ENCODE data around the gene CD8A. TPM values are rescaled to one million over a fixed set of nuclear protein-coding genes. Genes with fewer than 3 reads are reported as not detected.

The CD8A gene
- total RNA-seq, 1 donor from 2014 or later = 0.14 TPM

DNA sequence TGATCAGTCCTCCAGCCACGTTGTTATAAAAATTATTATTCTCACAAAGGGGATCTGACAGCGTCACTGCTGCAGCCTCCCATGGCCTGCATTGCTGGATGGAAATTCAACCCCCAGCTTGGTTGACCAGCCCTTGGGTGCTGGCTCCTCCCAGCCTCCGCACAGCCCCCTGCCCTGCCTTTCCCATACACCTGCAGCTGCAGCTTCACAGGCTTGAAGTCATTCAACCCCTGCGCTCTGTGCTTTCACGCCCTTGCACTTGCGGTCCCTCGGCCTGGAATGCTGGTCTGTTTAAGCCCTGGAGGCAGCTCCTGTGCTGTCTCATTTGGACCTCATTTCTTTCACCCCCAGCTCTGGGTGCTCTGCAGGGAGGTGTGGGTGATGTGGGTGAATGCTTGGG is 860 bp upstream of the CD8A start:
- no peaks in the 10 kb centered on the region for H3K36me3 ChIP-seq (ENCODE audit: insufficient read depth, low read length)
- Mint-ChIP-seq H3K27me3 (ENCODE audit: low read depth, unreplicated experiment) (peaks cover 68% of the 10 kb centered on the region), H3K4me1 (ENCODE audit: low read depth, unreplicated experiment) (peaks cover 5% of the 10 kb centered on the region), H3K27ac (ENCODE audit: unreplicated experiment) (no peak overlapping the region), H3K4me3 (ENCODE audit: unreplicated experiment) (no peak overlapping the region), H3K36me3 (ENCODE audit: low read depth, unreplicated experiment) (peaks cover 5% of the 10 kb centered on the region), H3K9me3 (ENCODE audit: unreplicated experiment) (peaks cover 16% of the 10 kb centered on the region)
- H3K4me3 ChIP-seq (ENCODE audit: insufficient read depth, low read depth, low read length) = no peak overlapping the region
- TF ChIP-seq, protein P1, sequence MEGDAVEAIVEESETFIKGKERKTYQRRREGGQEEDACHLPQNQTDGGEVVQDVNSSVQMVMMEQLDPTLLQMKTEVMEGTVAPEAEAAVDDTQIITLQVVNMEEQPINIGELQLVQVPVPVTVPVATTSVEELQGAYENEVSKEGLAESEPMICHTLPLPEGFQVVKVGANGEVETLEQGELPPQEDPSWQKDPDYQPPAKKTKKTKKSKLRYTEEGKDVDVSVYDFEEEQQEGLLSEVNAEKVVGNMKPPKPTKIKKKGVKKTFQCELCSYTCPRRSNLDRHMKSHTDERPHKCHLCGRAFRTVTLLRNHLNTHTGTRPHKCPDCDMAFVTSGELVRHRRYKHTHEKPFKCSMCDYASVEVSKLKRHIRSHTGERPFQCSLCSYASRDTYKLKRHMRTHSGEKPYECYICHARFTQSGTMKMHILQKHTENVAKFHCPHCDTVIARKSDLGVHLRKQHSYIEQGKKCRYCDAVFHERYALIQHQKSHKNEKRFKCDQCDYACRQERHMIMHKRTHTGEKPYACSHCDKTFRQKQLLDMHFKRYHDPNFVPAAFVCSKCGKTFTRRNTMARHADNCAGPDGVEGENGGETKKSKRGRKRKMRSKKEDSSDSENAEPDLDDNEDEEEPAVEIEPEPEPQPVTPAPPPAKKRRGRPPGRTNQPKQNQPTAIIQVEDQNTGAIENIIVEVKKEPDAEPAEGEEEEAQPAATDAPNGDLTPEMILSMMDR (IDR thresholded peaks at IDR 0.05; ENCODE audit: insufficient read depth, low read depth, low read length) = no peak
- no peak for TF ChIP-seq EZH2 (IDR thresholded peaks at IDR 0.05; ENCODE audit: insufficient read depth, low read length)
- H3K9ac ChIP-seq (ENCODE audit: low read length) = no peak overlapping the region
- H3K27me3 ChIP-seq (ENCODE audit: insufficient read depth, low read length) = peaks cover 62% of the 10 kb centered on the region
- no peaks in the 10 kb centered on the region for H3K79me2 ChIP-seq (ENCODE audit: insufficient read depth, low read length)
- H3K4me1 ChIP-seq (ENCODE audit: insufficient read depth, low read length) = no peaks in the 10 kb centered on the region
- H2AFZ ChIP-seq (ENCODE audit: low read depth, low read length) = no peak overlapping the region
- no peaks in the 10 kb centered on the region for H4K20me1 ChIP-seq (ENCODE audit: insufficient read depth, low read length)
- DNase-seq (ENCODE audit: low read depth) (no peak), FAIRE-seq (no peak)
- H3K27ac ChIP-seq (ENCODE audit: low read depth, low read length) = no peak overlapping the region
- H3K9me3 ChIP-seq (ENCODE audit: insufficient read depth, low read depth, low read length) = peaks cover 10% of the 10 kb centered on the region
- peak overlapping the region; percentile 58 for H3K4me2 ChIP-seq (ENCODE audit: low read length)

DNA sequence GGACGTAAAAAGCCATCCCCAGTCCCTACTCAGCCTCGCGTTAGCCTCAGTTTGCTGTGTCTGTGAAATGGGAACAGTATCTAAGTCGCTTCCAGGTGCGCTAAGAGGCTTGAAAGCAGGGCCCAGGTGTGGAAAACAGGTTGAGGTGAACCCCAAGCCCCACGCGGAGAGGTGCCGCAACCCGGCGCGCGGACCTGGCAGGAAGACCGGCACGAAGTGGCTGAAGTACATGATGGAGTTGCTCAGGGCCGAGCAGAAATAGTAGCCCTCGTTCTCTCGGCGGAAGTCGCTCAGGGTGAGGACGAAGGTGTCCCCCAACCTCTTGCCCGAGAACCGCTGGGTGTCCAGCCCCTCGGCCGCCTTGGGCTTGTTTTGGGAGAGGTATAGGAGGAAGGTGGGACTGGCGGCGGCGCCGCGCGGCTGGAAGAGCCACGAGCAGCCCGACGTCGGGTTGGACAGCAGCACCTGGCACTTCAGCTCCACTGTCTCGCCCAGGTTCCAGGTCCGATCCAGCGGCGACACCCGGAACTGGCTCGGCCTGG is 508 bp downstream of the CD8A start:
- Mint-ChIP-seq H3K36me3 (ENCODE audit: low read depth, unreplicated experiment) (peaks cover 5% of the 10 kb centered on the region), H3K4me1 (ENCODE audit: low read depth, unreplicated experiment) (peaks cover 5% of the 10 kb centered on the region), H3K27ac (ENCODE audit: unreplicated experiment) (no peak overlapping the region), H3K9me3 (ENCODE audit: unreplicated experiment) (peaks cover 8% of the 10 kb centered on the region), H3K27me3 (ENCODE audit: low read depth, unreplicated experiment) (peaks cover 75% of the 10 kb centered on the region), H3K4me3 (ENCODE audit: unreplicated experiment) (no peak overlapping the region)
- H3K79me2 ChIP-seq (ENCODE audit: insufficient read depth, low read length) = no peaks in the 10 kb centered on the region
- H3K36me3 ChIP-seq (ENCODE audit: insufficient read depth, low read length) = no peaks in the 10 kb centered on the region
- no peaks in the 10 kb centered on the region for H4K20me1 ChIP-seq (ENCODE audit: insufficient read depth, low read length)
- no peak overlapping the region for H3K4me2 ChIP-seq (ENCODE audit: low read length)
- no peak overlapping the region for H2AFZ ChIP-seq (ENCODE audit: low read depth, low read length)
- TF ChIP-seq EZH2 (IDR thresholded peaks at IDR 0.05; ENCODE audit: insufficient read depth, low read length) = peak; percentile 94
- TF ChIP-seq, protein P1 (IDR thresholded peaks at IDR 0.05; ENCODE audit: insufficient read depth, low read depth, low read length) = no peak
- H3K4me3 ChIP-seq (ENCODE audit: insufficient read depth, low read depth, low read length) = no peak overlapping the region
- no peaks in the 10 kb centered on the region for H3K4me1 ChIP-seq (ENCODE audit: insufficient read depth, low read length)
- peaks cover 62% of the 10 kb centered on the region for H3K27me3 ChIP-seq (ENCODE audit: insufficient read depth, low read length)
- DNase-seq (ENCODE audit: low read depth) (no peak), FAIRE-seq (no peak)
- no peak overlapping the region for H3K27ac ChIP-seq (ENCODE audit: low read depth, low read length)
- H3K9ac ChIP-seq (ENCODE audit: low read length) = no peak overlapping the region
- H3K9me3 ChIP-seq (ENCODE audit: insufficient read depth, low read depth, low read length) = peaks cover 7% of the 10 kb centered on the region

DNA sequence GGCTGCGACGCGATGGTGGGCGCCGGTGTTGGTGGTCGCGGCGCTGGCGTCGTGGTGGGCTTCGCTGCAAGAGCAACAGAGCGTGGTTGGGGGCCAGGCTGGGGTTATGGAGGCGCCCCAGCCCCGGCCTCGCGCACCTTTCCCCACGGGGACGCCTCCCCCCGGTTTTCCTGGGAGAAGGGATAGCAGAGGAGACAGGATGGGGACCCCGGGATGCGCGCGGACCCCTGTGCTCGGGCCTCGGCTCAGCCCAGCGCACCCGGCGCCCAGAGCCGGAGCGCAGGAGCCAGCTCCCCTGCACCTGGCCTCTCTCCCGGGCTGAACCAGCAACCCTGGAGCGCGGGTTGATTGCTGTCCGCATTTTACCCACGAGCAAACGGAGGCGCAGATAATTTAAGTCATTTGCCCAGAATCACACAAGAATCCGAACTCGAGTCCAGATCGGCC is 1.0 kb downstream of the CD8A start:
- H3K9me3 Mint-ChIP-seq (ENCODE audit: unreplicated experiment) = peaks cover 8% of the 10 kb centered on the region
- peak; percentile 92 for TF ChIP-seq EZH2 (IDR thresholded peaks at IDR 0.05; ENCODE audit: insufficient read depth, low read length)
- TF ChIP-seq, protein P1 (IDR thresholded peaks at IDR 0.05; ENCODE audit: insufficient read depth, low read depth, low read length) = no peak
- Histone ChIP-seq H3K4me3 (ENCODE audit: insufficient read depth, low read depth, low read length) (no peak overlapping the region), H4K20me1 (ENCODE audit: insufficient read depth, low read length) (no peaks in the 10 kb centered on the region), H3K27ac (ENCODE audit: low read depth, low read length) (no peak overlapping the region), H3K9ac (ENCODE audit: low read length) (no peak overlapping the region), H3K9me3 (ENCODE audit: insufficient read depth, low read depth, low read length) (peaks cover 7% of the 10 kb centered on the region), H3K4me1 (ENCODE audit: insufficient read depth, low read length) (no peaks in the 10 kb centered on the region), H3K79me2 (ENCODE audit: insufficient read depth, low read length) (no peaks in the 10 kb centered on the region), H3K4me2 (ENCODE audit: low read length) (no peak overlapping the region), H2AFZ (ENCODE audit: low read depth, low read length) (no peak overlapping the region), H3K36me3 (ENCODE audit: insufficient read depth, low read length) (no peaks in the 10 kb centered on the region), H3K27me3 (ENCODE audit: insufficient read depth, low read length) (peaks cover 62% of the 10 kb centered on the region)
- FAIRE-seq = no peak
- peaks cover 5% of the 10 kb centered on the region for H3K4me1 Mint-ChIP-seq (ENCODE audit: low read depth, unreplicated experiment)
- H3K27me3 Mint-ChIP-seq (ENCODE audit: low read depth, unreplicated experiment) = peaks cover 73% of the 10 kb centered on the region
- DNase-seq (ENCODE audit: low read depth) = no peak
- H3K36me3 Mint-ChIP-seq (ENCODE audit: low read depth, unreplicated experiment) = peaks cover 5% of the 10 kb centered on the region
- no peak overlapping the region for H3K4me3 Mint-ChIP-seq (ENCODE audit: unreplicated experiment)
- no peak overlapping the region for H3K27ac Mint-ChIP-seq (ENCODE audit: unreplicated experiment)

Data from astrocyte (in vitro differentiated cells and primary cell).